Measurements from ENCODE around the gene GALNT16. TPM values are rescaled to one million over a fixed set of nuclear protein-coding genes. Genes with fewer than 3 reads are reported as not detected.
"Not testable (repeated sequence)": the region's sequence is repeated elsewhere in the genome, so short reads cannot be mapped to it uniquely, and the experiment has no call there.

GALNT16 gene
- 1 to 10 TPM; 4.5 to 7.0 (median 6.4) TPM for polyA plus RNA-seq (ENCODE audit: insufficient read length in 3 of 3)
- long read RNA-seq, donor 1, full-length matches to known transcripts, result 1 of 1 reads
- long read RNA-seq, donor 1, partial matches to known transcripts, result 0 of 1 reads
- long read RNA-seq, donor 1, other reads (novel, unspliced or antisense), result 0 of 1 reads
- long read RNA-seq, donor 2, result 0 reads
- long read RNA-seq, donor 3, result 0 reads
- long read RNA-seq, donor 4, result 0 reads
- long read RNA-seq, donor 5, result 0 reads
- long read RNA-seq, donor 6, result 0 reads
- long read RNA-seq, donor 7, result 0 reads
- long read RNA-seq, donor 8, result 0 reads
- long read RNA-seq, donor 9, result 0 reads
- long read RNA-seq, donor 10, result 0 reads
- long read RNA-seq, donor 11, result 0 reads
- long read RNA-seq, donor 12, partial matches to known transcripts, result 0 of 1 reads
- long read RNA-seq, donor 12, other reads (novel, unspliced or antisense), result 0 of 1 reads
- long read RNA-seq, donor 13, result 0 reads
- long read RNA-seq, donor 14, result 0 reads
- long read RNA-seq, donor 15, result 0 reads
- long read RNA-seq, donor 16, result 0 reads

DNA sequence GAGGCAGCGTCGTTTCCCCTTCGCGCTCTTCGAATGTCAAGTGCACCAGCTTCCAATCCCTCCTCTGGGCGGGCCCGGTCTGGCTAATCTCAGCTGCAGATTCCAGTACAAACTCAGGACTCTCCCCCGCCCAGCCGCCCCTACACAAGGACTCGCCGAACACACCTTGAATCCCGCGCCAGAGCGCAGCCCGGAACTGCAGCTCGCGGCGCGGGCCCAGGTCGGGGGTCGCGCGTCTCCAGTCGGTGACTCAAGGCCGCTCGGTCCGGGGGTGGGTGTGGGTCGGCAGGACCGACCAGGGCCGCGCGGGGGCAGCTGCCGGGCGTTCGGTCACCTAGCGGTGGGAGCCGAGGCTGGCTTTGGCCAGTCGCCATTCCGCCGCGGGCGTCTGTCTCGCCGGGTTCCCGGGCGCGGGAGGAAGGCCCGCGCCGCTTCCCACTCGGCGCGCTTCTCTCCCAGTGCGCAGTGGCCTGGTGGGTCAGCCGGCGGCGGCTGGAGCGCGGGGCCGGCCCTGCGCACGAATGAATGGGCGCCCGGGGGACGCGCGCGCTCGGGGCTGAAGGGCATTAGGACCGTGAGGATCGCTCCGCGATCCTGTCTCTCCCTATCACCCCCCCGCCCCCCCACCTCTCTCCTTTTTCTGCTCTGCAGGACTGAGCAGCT is at the start of gene GALNT16:
TSS of gene GALNT16 (plus strand) at position 632 of the 663 bp plus-strand sequence. CDS start 133 bp downstream, outside the sequence.
- DNase-seq (ENCODE audit: extremely low read depth in 1 of 11, low read depth in 9 of 11, low spot score in 4 of 11), result peak in 4 of 11 donors; percentile 24 to 54 (median 33)

- peak in 4 of 11 donors; percentile 20 to 52 (median 32) for DNase-seq (ENCODE audit: extremely low read depth in 1 of 11, low read depth in 9 of 11, low spot score in 4 of 11)
Observed at GRCh38 chr14:69214393-69214792, 45.6 kb upstream of the GALNT16 start.

- DNase-seq (ENCODE audit: extremely low read depth in 1 of 11, low read depth in 9 of 11, low spot score in 4 of 11), result not testable (repeated sequence)
Observed at GRCh38 chr14:69217663-69218062, 42.3 kb upstream of the GALNT16 start.

- no peak for DNase-seq (ENCODE audit: extremely low read depth in 1 of 11, low read depth in 9 of 11, low spot score in 4 of 11)
Observed at GRCh38 chr14:69224946-69225345, 35.0 kb upstream of the GALNT16 start.

DNA sequence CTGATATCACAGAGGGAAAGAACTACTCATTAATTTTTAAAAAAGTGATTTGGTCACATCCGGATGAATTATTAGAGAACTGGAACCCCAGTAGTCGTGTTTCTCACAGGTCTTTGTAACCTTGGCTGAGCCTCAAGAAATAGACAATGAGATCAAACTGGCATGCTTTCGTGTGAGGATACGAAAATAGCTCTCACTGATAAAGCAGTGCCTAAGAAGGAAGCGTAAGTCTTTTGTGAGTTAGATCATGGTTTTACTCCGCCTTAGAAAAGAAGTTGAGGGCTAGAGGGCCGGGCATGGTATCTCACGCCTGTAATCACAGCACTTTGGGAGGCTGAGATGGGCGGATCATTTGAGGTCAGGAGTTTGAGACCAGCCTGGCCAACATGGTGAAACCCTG is 33.8 kb upstream of the GALNT16 start:
- DNase-seq (ENCODE audit: extremely low read depth in 1 of 11, low read depth in 9 of 11, low spot score in 4 of 11), result no peak

DNA sequence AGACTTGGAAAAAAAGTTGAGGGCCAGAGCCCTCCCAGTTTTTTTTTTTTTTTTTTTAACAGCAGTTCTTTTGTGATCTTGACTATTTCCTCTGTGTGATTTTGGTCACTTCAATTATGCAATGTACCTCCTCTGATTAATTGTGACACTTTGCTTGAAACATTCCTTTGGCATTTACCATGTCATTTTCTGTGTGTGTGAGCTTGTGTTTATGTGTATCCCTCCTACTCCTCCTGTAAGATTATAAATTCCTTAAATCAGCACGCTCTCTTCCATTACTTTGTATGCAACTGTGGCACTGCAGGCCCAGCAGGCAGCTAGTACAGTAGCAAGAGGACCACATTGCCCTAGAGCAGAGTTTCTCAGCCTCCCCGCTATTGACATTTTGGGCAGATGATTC is 33.2 kb upstream of the GALNT16 start:
- no peak for DNase-seq (ENCODE audit: extremely low read depth in 1 of 11, low read depth in 9 of 11, low spot score in 4 of 11)

DNA sequence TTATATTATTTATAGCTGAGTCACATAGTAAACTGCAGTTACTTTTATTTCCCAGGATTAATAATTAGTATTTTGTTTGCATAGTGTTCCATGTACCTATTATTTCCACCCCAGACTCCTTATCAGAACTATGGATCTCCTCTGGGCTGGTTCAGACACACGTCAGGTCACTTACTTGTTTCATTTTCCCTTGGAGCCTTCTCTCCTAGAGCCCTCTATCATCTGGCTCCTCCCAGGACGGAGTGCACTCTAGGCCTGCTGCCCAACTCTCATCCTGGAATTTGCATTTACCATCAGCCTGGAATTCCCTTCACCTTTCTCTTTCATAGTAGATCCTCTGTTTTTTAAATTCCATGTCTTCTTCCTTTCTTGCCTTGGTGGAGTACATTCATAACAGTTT is 28.5 kb upstream of the GALNT16 start:
- no peak for DNase-seq (ENCODE audit: extremely low read depth in 1 of 11, low read depth in 9 of 11, low spot score in 4 of 11)

GRCh38 chr14:69232388-69232787 is 27.6 kb upstream of the GALNT16 start:
- DNase-seq (ENCODE audit: extremely low read depth in 1 of 11, low read depth in 9 of 11, low spot score in 4 of 11), result no peak

DNA sequence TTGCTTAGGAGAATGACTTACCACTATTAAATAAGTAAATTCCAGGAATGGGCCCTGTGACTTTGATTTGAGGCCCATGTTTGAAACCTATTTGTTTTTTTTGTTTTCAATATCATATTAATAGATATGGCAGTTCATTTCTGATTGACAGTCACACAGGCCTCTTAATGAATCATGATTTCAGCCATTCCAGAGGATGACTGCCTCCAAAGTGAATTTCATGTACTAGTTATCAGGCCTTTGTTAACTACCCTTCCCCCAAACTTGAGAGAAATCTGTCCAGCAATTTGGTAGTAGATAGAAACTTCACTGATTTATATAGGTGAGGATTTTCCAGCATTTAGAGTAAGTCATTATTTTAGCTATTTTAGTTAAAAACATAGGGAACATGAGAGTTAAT is 25.9 kb upstream of the GALNT16 start:
- DNase-seq (ENCODE audit: extremely low read depth in 1 of 11, low read depth in 9 of 11, low spot score in 4 of 11), result no peak

GRCh38 chr14:69235708-69236107 is 24.2 kb upstream of the GALNT16 start:
- no peak for DNase-seq (ENCODE audit: extremely low read depth in 1 of 11, low read depth in 9 of 11, low spot score in 4 of 11)

DNA sequence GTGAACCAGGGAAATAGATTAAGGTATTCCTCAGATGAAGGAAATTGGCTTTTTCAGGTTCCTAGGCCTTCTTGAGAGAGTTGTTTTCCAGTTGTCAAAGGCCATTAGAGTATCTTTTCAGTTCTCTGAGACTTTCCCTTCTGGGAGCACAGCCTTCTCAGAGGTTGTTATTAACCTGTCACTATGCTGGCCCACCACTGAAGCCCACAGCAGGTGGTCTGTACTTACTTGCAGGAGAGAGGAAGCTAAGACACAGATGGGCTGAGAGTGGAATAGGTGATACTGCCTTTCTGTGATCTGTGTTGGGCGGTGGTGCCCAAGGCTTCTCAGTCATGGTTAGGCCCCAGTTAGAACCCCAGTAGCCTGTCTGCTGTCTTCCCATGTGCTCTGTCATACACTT is 22.8 kb upstream of the GALNT16 start:
- DNase-seq (ENCODE audit: extremely low read depth in 1 of 11, low read depth in 9 of 11, low spot score in 4 of 11), result no peak

GRCh38 chr14:69237584-69237983 is 22.4 kb upstream of the GALNT16 start:
- no peak for DNase-seq (ENCODE audit: extremely low read depth in 1 of 11, low read depth in 9 of 11, low spot score in 4 of 11)

GRCh38 chr14:69238883-69239282 is 21.1 kb upstream of the GALNT16 start:
- DNase-seq (ENCODE audit: extremely low read depth in 1 of 11, low read depth in 9 of 11, low spot score in 4 of 11), result no peak

GRCh38 chr14:69240527-69241173 is 19.3 kb upstream of the GALNT16 start:
- no peak for DNase-seq (ENCODE audit: extremely low read depth in 1 of 11, low read depth in 9 of 11, low spot score in 4 of 11)

DNA sequence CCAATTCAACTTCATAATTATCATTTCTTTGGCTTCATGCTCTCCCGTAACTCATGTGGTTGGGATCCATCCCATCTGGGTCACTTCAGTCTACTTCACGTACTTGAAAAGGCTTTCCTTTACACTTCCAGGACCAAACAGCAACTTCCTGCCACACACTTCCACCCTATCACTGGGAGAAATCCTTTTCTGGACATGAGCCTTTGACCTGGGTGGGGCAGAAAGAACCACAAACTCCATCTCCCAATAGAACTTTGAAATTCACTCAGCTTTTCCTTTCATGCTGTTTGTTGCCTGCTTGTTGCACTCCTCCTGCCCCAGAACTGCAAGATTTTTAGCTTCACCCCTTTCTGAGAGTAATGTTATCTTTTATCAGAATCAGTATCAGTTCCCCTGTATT is 18.4 kb upstream of the GALNT16 start:
- DNase-seq (ENCODE audit: extremely low read depth in 1 of 11, low read depth in 9 of 11, low spot score in 4 of 11), result no peak

DNA sequence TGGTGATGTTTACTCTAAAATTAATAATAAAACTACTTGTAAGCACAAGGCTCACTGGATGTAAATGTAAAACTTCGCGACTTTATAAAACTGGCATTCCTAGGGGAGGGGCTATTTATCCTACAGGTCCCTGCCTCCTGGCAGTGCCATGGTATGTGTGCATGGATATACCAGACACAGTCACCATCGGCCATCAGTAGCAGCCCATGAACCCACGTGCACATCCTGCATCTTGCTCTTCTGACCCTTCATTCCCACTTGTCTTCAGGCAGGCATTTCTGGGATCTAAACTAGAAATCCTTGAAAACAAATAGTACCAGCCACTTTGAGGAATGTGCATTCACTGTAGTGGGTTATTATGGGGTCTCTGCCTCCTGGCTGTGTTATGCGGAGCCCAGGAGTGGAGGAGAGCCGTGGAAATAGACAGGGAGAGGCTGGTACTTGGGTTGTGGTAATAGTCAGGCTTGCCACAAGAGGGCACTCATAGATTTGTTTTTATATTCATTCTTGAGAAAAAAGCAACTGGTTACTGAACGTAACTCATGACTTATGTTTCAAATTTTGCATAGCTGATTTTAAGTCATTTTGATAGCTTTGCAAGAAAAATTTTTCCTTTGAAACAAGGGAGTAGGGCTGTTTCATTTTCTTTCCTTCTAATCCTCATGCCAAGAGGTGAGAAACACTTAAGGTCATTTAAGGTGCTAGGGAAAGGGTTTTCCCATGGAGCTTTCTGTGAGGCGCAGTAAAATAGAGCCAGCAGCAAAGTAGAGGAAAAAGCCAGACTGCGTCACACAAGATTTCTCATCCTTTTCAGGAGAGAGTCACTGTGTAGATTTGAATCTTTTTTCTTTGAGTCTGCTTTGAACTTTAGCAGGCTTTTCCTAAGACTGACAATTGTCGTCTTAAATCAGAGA is 17.4 kb upstream of the GALNT16 start:
- DNase-seq (ENCODE audit: extremely low read depth in 1 of 11, low read depth in 9 of 11, low spot score in 4 of 11), result peak in 5 of 11 donors; percentile 53 to 68 (median 59)

DNA sequence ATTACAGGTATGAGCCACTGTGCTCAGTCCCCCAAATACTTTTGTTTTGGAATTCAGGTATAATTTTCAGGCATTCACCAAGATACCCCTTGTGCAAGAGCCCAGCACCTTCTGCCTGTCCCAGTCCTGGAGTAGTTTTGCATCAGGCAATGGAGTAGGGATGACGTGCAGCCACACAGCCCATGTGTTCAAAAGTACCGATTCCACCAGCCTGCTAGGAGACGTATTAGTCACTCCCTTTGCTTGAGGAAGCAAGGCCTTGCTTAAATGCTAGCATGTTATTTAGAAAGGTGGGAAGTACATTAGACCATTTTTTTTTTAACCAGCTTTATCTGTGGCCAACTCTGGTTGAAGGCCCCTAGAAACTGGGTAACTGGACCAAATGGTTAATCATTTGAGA is 15.0 kb upstream of the GALNT16 start:
- no peak for DNase-seq (ENCODE audit: extremely low read depth in 1 of 11, low read depth in 9 of 11, low spot score in 4 of 11)

GRCh38 chr14:69246331-69246730 is 13.6 kb upstream of the GALNT16 start:
- DNase-seq (ENCODE audit: extremely low read depth in 1 of 11, low read depth in 9 of 11, low spot score in 4 of 11), result no peak
